HCT116 (cell line): ENCODE measurements around the gene RAET1G. TPM values are rescaled to one million over a fixed set of nuclear protein-coding genes. Genes with fewer than 3 reads are reported as not detected.
"Not testable (repeated sequence)": the region's sequence is repeated elsewhere in the genome, so short reads cannot be mapped to it uniquely, and the experiment has no call there.

Experiments used
- ATAC-seq: fragments of 200-7000 bp; cut with Tn5 transposase; 2 replicates; pipeline ENCODE4 v1.9.1; 2020; ENCODE audit warnings: mild to moderate bottlenecking, moderate library complexity
- BruUV-seq: library from RNA; stranded (reverse); fragments of 400-500 nt; replicated peaks from 2 replicates; lab custom pipeline; 2021; lab: Mats Ljungman, UMichigan
- CTCF ChIA-PET: fragments of 300-600 bp; sonication (Branson Sonifier 250); formaldehyde crosslinking; loops from one replicate; lab custom pipeline; 2021; ENCODE audit warnings: antibody characterized with exemption; lab: Charles Lee
- POLR2A ChIA-PET: fragments of 300-600, 350-600 bp; sonication (Branson Sonifier 250); formaldehyde crosslinking; loops from one replicate; lab custom pipeline; 2021; ENCODE audit warnings: antibody characterized with exemption; lab: Charles Lee
- RAD21 ChIA-PET, 2 experiments: fragments of 300-600 bp; sonication (Branson Sonifier 250); formaldehyde crosslinking; loops; one replicate each; lab custom pipeline; 2023; ENCODE audit warnings: low total read pairs in 2 of 2; ENCODE audit not compliant: uncharacterized antibody in 2 of 2, unreplicated experiment in 2 of 2, low non-redundant PET in 1 of 2; lab: Charles Lee
- DNase-seq: peaks from one replicate; pipeline ENCODE4 v3.0.0-alpha.2; 2010; ENCODE audit warnings: low read depth, low spot score
- H2AFZ ChIP-seq: fragments of 200-600 bp; shearing (Covaris generic), sonication (generic); 2 replicates; pipeline ENCODE4 v1.6.1; 2017; ENCODE audit warnings: low read depth, mixed run types, mixed read lengths, antibody characterized with exemption, low read length; ENCODE audit not compliant: poor library complexity, severe bottlenecking
- H3K27ac ChIP-seq: 2 replicates; pipeline ENCODE4 v1.5.1; 2012; ENCODE audit warnings: low read depth, low read length
- H3K27me3 ChIP-seq: fragments of 200-600 bp; sonication (generic); 2 replicates; pipeline ENCODE4 v1.6.1; 2016; ENCODE audit warnings: mixed run types, low read length, mixed read lengths; ENCODE audit not compliant: insufficient read depth
- H3K36me3 ChIP-seq, 2 experiments: fragments of 200-500 bp in 1 of 2; fragments of 200-600 bp in 1 of 2; sonication (Bioruptor generic) in 1 of 2; sonication (generic) in 1 of 2; 2 replicates each; pipeline versions ENCODE4 v1.5.1 to v1.6.1; 2014 to 2016; ENCODE audit warnings: low read length in 2 of 2, inconsistent platforms in 1 of 2, mixed read lengths in 1 of 2, mixed run types in 1 of 2; ENCODE audit not compliant: insufficient read depth in 2 of 2, control insufficient read depth in 1 of 2
- H3K4me1 ChIP-seq, 2 experiments: fragments of 200-600 bp in 1 of 2; sonication (generic) in 1 of 2; 2 replicates each; pipeline versions ENCODE4 v1.5.1 to v1.6.1; 2012 to 2017; ENCODE audit warnings: low read length in 2 of 2, inconsistent platforms in 1 of 2, mild to moderate bottlenecking in 1 of 2, mixed read lengths in 1 of 2, mixed run types in 1 of 2, moderate library complexity in 1 of 2; ENCODE audit not compliant: insufficient read depth in 2 of 2, control insufficient read depth in 1 of 2
- H3K4me2 ChIP-seq: fragments of 200-600 bp; sonication (generic); 2 replicates; pipeline ENCODE4 v1.6.1; 2017; ENCODE audit warnings: mixed run types, low read length, mixed read lengths
- H3K4me3 ChIP-seq, 2 experiments: fragments of 200-600 bp in 1 of 2; sonication (generic) in 1 of 2; replicated peaks in 1 of 2; 2 replicates each; pipeline ENCODE4 v1.5.1; 2011 to 2016; ENCODE audit warnings: low read length in 2 of 2, control low read depth in 1 of 2, low read depth in 1 of 2, mild to moderate bottlenecking in 1 of 2, mixed read lengths in 1 of 2, mixed run types in 1 of 2
- H3K79me2 ChIP-seq: fragments of 200-600 bp; sonication (generic); 2 replicates; pipeline ENCODE4 v1.6.1; 2017; ENCODE audit warnings: mild to moderate bottlenecking, mixed run types, low read length, moderate library complexity, mixed read lengths; ENCODE audit not compliant: insufficient read depth
- H3K9ac ChIP-seq: fragments of 200-600 bp; sonication (generic); 2 replicates; pipeline ENCODE4 v1.6.1; 2016; ENCODE audit warnings: low read length, mixed read lengths
- H3K9me2 ChIP-seq: fragments of 200-600 bp; sonication (generic), shearing (Covaris generic); 2 replicates; pipeline ENCODE4 v1.6.1; 2017; ENCODE audit warnings: mixed run types, mild to moderate bottlenecking, moderate library complexity; ENCODE audit not compliant: insufficient read depth
- H3K9me3 ChIP-seq, 2 experiments: fragments of 200-500 bp in 1 of 2; fragments of 200-600 bp in 1 of 2; sonication (Bioruptor generic) in 1 of 2; sonication (generic) in 1 of 2; 2 replicates each; pipeline ENCODE4 v1.6.1; 2014 to 2017; ENCODE audit warnings: low read length in 2 of 2, mixed read lengths in 2 of 2, inconsistent platforms in 1 of 2, low read depth in 1 of 2, mild to moderate bottlenecking in 1 of 2, mixed run types in 1 of 2, moderate library complexity in 1 of 2; ENCODE audit not compliant: control insufficient read depth in 1 of 2, insufficient read depth in 1 of 2
- H4K20me1 ChIP-seq: fragments of 200-600 bp; sonication (generic), shearing (Covaris generic); 2 replicates; pipeline ENCODE4 v1.6.1; 2017; ENCODE audit warnings: mixed run types, mild to moderate bottlenecking, moderate library complexity; ENCODE audit not compliant: insufficient read depth
- EGR1 ChIP-seq: IDR thresholded peaks from 2 replicates; pipeline ENCODE4 v1.6.1; 2012; ENCODE audit warnings: low read depth
- EZH2phosphoT487 ChIP-seq: fragments of 200-600 bp; IDR thresholded peaks from 2 replicates; pipeline ENCODE4 v1.6.1; 2018; ENCODE audit warnings: antibody characterized with exemption, borderline replicate concordance
- JUND ChIP-seq: IDR thresholded peaks from 2 replicates; pipeline ENCODE4 v1.6.1; 2012
- SP1 ChIP-seq: IDR thresholded peaks from 2 replicates; pipeline ENCODE4 v1.6.1; 2012; ENCODE audit warnings: low read depth
- intact Hi-C: fragments of 100-400 bp; cut with micrococcal nuclease; formaldehyde crosslinking; loops from 2 replicates; pipeline ENCODE4 v1.10.0; 2022
- total RNA-seq: library from RNA; stranded (reverse); gene quantifications from one replicate; pipeline ENCODE4 v1.2.1, GENCODE V29; 2021; ENCODE audit not compliant: unreplicated experiment
- TF ChIP-seq, protein P1 (sequence below), 3 experiments: fragments of 200-600 bp in 1 of 3; sonication (generic) in 1 of 3; IDR thresholded peaks in 2 of 3; conservative IDR thresholded peaks in 1 of 3; 2 replicates each; pipeline ENCODE4 v1.5.1; 2012 to 2017; ENCODE audit warnings: low read depth in 2 of 3, low read length in 2 of 3, antibody characterized with exemption in 1 of 3, borderline replicate concordance in 1 of 3, control low read depth in 1 of 3, mild to moderate bottlenecking in 1 of 3, mixed read lengths in 1 of 3, mixed run types in 1 of 3, moderate library complexity in 1 of 3; ENCODE audit not compliant: insufficient read depth in 1 of 3

RAET1G gene
- total RNA-seq, 1 experiment from 2014 or later, result 0.37 TPM

DNA sequence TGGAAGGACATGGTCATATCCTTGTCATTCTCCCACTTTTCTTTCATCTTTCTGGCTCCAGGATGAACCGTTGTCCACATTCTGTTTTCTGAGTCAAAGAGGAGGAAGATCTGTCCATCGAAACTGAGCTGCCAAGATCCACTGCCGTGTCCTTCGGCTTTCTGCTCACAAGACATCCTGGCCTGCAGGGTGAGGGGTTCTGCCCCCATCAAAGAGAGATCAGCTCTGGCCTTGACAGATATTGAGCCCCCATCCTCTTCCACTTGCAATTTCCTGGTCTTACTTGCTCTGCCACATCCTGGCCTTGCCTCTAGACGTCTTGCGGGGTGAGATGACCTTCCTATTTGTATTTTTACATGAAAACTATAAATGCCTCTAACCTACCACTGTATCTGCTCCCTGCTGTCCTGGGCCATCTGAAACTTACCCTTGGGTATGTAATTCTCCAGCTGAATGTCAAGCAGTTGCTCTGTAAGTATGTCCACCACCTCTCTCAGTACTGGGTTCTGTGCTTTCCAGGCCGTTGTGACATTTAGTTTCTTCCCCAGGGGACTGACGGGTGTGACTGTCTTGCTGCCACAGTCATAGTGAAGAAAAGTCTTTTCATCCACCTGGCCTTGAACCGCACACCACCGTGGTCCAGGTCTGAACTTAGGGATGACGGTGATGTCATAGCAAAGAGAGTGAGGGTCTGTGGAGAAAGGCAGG is 3.6 kb downstream of the RAET1G start:
- H3K9me3 ChIP-seq, DNase-seq, H3K9me2 ChIP-seq, ATAC-seq, RAD21 ChIA-PET, BruUV-seq, H3K27me3 ChIP-seq, H3K36me3 ChIP-seq, H3K79me2 ChIP-seq, POLR2A ChIA-PET, H2AFZ ChIP-seq, H3K9ac ChIP-seq, H3K4me2 ChIP-seq, H3K27ac ChIP-seq, H4K20me1 ChIP-seq, intact Hi-C loops, H3K4me3 ChIP-seq, CTCF ChIA-PET: not testable (repeated sequence)
- H3K4me1 ChIP-seq, result peaks cover 0 to 11% of the 10 kb centered on the region in 2 experiments; a peak in 2 of 4 replicates

DNA sequence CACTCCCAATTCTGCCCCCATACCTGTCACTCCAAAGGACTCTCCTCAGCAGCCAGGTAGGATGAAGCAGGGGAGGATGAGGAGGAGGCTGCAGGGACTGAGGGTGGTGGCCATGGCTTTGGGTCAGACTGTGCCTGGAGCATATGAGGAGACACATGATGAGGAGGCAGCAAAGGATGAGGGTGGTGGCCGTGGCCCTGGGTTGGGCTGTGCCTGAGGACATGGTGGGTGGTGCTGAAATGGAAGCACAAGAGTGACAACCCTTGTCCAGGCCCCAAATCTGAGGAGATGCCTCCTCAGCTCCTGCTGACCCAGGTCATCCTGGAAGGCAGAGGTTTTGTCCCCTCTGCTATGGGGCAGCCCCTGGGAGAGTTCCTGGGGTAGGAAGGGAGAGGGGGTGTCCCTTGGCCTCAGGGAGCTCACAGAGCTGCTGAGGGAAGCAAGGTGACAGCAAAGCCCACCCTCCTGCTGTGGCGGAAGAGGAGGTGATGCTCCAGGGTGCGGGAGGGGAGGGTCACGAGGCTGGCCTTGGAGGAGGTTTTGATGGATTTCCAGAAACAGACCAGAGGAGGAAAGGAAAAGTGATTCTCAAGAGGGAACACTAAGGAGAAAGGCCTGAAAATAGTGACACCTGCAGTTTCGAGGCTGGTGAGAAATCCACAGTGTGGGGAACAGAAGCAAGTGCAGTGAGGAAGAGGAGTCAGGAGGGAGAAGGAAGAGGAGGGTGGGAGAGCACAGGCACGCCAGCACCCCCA is 4.6 kb downstream of the RAET1G start:
- no peaks in the 10 kb centered on the region for H4K20me1 ChIP-seq
- RAD21 ChIA-PET, result no interaction called here
- intact Hi-C loops, result no loop called here
- H3K9me3 ChIP-seq, result no peaks in the 10 kb centered on the region
- H3K4me2 ChIP-seq, result no peak overlapping the region
- H3K27me3 ChIP-seq, result no peaks in the 10 kb centered on the region
- TF ChIP-seq SP1 (no peak), EGR1 (no peak), JUND (no peak), EZH2phosphoT487 (no peak)
- TF ChIP-seq, protein P1, sequence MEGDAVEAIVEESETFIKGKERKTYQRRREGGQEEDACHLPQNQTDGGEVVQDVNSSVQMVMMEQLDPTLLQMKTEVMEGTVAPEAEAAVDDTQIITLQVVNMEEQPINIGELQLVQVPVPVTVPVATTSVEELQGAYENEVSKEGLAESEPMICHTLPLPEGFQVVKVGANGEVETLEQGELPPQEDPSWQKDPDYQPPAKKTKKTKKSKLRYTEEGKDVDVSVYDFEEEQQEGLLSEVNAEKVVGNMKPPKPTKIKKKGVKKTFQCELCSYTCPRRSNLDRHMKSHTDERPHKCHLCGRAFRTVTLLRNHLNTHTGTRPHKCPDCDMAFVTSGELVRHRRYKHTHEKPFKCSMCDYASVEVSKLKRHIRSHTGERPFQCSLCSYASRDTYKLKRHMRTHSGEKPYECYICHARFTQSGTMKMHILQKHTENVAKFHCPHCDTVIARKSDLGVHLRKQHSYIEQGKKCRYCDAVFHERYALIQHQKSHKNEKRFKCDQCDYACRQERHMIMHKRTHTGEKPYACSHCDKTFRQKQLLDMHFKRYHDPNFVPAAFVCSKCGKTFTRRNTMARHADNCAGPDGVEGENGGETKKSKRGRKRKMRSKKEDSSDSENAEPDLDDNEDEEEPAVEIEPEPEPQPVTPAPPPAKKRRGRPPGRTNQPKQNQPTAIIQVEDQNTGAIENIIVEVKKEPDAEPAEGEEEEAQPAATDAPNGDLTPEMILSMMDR (IDR thresholded peaks at IDR 0.05 in 2 of 3, conservative IDR thresholded peaks at IDR 0.05 in 1 of 3; ENCODE audit: borderline replicate concordance in 1 of 3, insufficient read depth in 1 of 3, low read depth in 2 of 3, low read length in 2 of 3), result no peak
- CTCF ChIA-PET, result no interaction called here
- POLR2A ChIA-PET, result no interaction called here
- no peak for DNase-seq
- no peaks in the 10 kb centered on the region for H3K36me3 ChIP-seq
- H3K4me1 ChIP-seq, result peaks cover 0 to 10% of the 10 kb centered on the region in 2 experiments; a peak in 2 of 4 replicates
- H2AFZ ChIP-seq, result no peak overlapping the region
- no peaks in the 10 kb centered on the region for H3K79me2 ChIP-seq
- no peak overlapping the region for H3K27ac ChIP-seq
- no peak overlapping the region for H3K9ac ChIP-seq
- no peak for ATAC-seq
- H3K9me2 ChIP-seq, result no peaks in the 10 kb centered on the region
- H3K4me3 ChIP-seq, result no peak overlapping the region
- no TSS peak for BruUV-seq
